NCI-H774 (cell line): ENCODE data around the gene IQCE.
A peak's percentile ranks its signal among the peaks of the same experiment; 100 is the strongest.

Experiments
- DNase-seq: peaks from one replicate; lab custom pipeline; 2025; lab: John Stamatoyannopoulos, UW

The IQCE gene

DNA sequence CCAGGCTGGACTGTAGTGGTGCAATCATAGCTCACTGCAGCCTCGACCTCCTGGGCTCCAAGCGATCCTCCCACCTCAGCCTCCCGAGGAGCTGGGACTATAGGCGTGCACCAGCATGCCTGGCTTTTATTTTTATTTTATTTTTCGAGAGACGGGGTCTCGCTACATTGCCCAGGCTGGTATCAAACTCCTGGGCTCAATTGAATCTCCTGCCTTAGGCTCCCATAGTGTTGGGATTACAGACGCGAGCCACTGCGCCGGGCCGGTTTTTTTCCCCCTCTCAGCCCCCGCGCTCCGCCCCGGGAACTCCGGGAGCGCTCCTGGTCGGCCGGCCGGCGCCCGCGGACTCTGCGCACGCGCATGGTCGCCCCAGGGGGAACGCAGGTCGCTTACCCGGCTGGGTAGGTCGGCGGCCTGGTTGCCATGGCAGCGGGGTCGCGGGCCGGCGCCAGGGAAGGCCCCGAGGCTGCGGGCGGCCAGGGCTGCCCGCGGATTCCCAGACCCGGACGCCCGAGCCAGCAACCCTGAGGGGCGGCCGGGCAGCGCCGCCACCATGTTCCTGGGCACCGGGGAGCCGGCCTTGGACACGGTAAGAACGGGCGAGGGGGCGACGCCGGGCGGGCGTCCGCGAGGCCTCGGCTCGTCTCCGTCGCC is at the start of gene IQCE:
Gene IQCE, plus strand, starts transcription at position 351 of the 654 bp plus-strand sequence. Its CDS starts 203 bp downstream, at position 554.
- DNase-seq = peak; percentile 90

GRCh38 chr7:2509298-2509906 is 49.4 kb upstream of the IQCE start:
- no peak for DNase-seq

DNA sequence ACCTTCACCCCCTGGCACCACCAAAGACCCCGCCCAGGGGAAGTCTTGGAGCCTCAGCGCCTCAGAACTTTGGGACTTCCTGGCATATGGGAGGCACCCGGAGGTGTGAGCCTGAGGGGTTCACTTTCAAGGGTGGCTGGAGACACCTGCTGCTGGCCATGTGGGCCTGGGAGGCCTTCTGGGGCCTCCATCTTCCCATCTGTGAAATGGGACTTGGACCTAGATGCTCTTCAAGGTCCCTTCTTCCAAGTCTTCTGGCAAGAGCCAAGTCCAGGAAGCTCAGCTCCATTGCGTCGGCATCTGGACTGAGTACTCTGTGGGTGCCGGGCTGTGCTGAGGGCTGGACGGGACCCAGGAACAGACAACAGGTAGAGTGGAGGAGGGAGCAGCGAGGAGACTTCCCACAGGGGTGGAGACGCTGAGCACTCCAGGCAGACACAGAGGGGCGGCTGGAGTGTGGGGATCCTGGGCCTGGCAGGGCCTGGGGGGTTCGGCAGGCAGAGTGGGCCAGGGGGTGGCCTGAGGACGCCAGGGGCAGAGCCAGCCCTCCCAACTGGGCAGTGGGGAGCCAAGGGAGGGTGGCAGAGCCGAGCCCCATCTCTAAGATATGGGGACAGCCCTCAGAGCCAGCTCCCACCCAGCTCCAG is 48.5 kb upstream of the IQCE start:
- DNase-seq = no peak

DNA sequence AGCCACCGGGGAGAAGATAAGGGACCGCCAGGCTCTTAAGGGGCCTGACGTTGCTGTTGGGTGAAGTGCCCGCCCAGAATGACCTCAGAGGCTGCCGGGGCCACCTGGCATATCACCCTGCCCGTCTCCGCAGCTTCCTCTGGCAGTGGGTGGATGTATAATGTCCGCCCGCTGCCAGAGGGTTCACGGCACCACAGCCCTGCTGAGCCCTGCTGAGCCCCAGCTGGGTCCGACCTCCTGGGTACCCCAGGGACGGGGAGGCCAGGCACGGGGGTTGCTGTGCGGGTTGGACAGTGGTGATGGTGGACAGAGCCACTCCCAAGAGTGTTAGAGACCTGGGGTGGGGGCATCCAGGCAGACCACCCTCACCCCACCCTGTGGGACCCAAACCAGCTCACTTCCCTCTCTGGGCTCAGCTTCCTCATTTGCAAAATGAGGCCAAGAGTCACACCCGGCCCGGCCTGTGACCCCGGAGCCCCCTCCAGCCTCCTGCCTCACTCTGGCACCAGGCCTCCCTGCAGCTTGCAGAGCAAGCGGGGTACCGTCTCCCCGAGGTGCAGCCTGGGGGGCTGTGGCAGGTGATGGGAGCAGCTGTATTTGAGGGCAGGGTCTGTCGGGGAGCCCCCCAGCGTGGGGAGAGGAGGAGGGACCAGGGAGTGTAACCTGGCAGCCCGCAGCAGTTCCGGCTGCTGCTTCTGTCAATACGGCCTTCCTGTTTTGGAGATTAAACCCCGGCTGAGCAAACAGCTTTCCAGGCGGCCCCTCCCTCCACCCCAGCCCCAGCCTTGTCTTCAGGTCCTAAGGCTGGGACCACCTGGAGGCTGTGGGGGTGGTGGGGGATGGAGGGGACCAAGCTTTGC is 47.6 kb upstream of the IQCE start:
- no peak for DNase-seq

DNA sequence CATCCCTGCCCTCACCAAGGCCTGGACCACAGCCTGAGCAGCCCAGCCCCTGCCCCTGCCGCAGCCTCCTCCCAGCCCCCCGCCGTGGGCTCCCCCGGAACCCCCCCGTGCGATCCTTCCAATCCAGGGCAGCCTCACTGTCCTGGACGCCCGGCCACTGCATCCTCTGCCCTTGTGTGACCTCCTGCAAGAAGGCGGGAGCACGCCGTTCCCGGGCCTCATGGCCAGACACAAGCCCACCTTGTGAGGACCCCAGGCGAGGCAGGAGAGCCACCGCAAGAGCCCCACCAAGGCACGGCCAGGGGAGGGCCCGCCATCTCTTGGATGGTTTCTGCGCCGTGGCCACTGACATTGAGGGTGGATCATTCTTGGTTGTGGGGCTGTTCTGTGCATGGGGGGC is 47.0 kb upstream of the IQCE start:
- no peak for DNase-seq

DNA sequence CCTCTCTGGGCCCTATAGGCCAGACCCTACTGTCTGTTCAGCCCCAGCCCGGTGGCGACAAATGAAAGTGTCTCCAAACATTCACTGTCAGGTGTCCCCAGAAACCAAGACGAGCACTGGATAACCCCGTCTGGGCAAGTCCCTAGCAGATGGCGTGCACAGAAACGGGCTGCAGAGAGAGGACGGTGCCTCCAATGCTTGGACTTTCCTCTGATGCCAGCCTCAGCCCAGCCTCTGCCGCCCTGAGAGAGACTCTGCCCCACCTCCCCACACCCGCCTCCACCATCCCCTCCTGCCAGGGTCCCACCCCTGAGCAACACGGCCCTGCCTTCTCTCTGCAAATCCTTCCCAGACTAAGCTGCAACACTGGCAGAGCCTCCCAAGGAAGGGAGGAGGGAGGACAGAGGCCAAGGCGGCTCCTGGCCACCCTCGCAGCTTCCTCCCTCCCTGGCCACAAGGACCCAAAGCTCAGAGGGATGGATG is 46.6 kb upstream of the IQCE start:
- DNase-seq = no peak

- DNase-seq = no peak
Measured at GRCh38 chr7:2512713-2513112, 46.1 kb upstream of the IQCE start.

DNA sequence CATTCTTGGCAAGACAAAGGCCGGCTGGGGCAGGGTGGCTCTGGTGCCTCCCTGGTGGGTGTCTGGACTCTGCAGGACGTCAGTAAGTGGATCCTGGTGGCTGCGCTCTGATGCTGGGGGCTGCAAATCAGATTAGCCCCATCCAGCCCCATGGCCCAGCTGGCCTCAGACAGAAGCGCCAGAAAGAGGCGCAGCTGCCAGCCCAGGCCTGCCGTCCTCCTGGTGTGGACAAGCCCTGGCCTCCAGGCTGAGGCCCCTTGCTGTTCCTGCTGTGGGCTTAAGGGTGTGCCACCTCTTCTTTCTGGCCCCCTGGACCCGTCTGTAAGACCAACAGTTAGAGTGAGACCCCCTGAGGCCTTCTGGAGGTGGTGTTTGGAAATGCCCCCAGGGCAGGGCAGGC is 45.1 kb upstream of the IQCE start:
- DNase-seq = no peak

DNA sequence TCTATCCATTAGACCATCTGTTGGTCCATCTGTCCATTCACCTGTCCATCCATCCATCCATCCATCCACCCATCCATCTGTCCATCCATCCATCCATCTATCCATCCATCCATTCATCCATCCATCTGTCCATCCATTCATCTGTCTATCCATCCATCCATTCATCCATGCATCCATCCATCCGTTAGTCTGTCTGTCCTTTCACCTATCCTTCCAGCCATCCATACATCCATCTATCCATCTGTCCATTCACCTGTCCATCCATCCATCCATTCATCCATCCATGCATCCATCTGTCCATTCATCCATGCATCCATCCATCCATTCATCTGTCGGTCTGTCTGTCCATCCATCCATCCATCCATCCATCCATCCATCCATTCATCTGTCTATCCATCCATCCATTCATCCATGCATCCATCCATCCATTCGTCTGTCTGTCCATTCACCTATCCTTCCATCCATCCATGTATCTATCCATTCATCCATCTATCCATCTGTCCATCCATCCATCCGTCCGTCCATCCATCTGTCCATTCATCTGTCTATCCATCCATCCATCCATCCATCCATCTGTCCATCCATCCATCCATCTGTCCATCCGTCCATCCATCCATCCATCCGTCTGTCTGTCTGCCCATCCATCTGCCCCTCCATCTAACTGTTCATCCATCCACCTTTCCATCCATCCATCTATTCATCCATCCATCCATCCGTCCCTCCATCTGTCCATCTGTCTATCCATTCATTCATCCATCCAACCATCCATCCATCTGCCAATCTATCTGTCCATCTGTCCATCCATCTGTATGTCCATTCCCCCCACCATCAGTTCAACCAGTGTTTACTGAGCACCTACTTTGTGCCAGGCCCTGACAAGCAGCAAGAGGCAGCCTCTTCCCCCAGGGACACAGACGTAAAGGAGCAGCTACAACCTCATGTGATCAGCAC is 44.0 kb upstream of the IQCE start:
- no peak for DNase-seq

DNA sequence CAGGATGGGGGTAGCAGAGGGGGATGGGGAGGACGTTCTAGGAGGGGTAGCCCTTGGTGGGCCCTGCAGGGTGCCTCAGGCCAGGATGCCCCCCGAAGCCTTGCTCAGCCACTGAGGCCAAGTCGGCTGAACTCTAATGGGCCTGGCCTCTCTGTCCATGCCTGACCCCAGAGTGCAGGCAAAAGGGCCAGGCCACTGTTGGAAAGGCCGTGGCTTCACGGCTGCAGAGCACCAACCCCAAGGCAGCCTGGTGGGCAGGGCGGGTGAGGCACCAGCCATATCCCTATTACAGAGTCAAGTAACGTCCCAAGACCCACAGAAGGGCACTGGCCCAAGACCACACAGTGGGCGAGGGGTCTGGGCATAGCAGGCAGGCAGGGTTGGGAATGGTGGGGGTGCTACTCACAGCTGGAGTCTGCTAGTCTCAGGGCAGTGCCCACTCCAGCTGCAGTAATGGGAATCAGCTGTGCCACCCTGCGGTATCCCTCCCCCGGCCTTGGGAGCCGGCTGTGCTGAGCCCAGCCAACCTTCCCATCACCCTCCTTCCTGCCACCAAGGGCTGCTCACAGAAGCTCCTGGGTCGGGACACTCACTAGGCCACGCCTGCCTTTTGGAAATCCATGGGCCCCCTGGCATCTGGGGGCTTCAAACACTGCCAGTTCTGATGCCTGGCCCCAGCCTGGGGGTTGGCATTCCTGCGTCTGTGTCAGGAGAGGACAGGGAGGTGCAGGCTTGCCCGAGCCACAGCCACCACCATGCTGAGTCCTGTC is 43.2 kb upstream of the IQCE start:
- no peak for DNase-seq

GRCh38 chr7:2516194-2516555 is 42.6 kb upstream of the IQCE start:
- DNase-seq = no peak

DNA sequence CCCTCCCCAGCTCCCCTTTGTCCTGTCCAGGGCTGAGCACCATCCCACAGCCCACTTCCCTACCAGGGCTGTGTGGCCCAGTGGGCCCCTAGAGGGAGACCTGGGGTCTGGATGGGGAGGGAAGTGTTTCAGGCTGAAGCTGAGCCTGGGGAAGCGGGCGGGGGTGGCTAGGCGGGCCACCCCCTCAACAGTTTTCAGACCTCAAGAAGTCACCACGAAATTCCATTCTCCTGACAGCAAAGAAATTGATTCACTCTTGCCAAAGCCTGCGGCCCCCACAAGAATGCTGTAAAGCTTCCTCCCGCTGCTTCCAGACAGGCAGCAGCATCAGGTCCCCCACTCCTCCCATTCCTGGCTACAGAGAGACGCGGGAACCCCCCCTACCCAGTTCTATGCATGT is 41.8 kb upstream of the IQCE start:
- DNase-seq = no peak

DNA sequence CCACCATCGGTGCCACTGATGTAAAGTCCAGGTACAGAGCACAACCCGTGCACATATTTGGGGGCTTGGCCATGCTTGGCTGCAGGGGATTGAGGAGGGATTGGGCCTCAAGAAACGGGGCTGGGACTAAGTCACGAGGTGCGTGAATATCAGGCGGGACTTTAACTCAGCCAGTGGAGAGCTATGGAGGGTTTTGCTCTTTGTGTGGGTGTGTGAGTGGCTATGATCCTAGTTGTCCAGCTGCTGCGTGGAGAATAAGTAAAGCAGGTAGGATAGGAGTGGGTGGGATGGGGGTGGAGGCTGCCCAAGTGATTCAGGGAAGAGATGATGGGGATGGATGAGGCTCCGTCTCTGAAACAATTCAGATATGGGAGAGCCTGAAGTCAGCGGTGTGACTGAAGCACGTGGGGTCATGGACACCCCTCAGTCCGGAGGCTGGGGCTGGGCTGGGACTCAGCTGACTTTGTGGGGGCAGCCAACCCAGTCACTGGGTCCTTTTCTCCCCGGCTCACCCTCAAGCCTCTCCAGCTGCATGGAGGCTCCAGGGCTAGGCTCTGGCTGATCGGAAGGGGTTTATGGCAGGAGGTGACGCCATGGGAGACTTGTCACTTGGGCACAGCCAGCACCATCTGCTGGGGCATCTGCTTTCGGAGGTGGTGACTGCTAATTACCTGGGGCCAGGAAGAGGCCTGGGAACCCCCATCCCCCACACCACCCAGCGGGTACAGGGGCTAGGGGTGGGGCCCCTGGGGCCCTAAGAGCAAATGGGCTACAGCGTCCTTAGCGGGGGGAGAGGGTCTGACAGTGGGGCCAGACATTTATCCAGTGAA is 40.9 kb upstream of the IQCE start:
- no peak for DNase-seq

DNA sequence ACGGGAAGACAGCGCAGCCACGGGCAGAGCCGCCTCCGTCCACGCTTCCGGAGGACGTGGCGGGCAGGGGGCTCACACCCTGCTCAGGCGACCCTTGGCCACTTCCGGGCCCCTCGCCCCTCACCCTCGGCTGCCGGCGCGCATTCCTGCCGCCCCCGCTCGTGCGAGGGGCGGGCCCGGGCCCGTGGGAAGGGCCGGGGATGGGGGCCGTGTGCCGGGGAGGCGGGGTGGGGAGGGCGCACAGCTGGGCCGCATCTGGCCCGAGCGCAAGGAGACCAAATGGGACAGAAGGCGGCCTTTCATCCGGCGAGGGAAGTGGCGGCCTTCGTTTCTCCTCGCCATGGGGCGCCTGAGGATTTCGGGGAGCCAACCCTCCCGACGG is 40.1 kb upstream of the IQCE start:
- DNase-seq = no peak

DNA sequence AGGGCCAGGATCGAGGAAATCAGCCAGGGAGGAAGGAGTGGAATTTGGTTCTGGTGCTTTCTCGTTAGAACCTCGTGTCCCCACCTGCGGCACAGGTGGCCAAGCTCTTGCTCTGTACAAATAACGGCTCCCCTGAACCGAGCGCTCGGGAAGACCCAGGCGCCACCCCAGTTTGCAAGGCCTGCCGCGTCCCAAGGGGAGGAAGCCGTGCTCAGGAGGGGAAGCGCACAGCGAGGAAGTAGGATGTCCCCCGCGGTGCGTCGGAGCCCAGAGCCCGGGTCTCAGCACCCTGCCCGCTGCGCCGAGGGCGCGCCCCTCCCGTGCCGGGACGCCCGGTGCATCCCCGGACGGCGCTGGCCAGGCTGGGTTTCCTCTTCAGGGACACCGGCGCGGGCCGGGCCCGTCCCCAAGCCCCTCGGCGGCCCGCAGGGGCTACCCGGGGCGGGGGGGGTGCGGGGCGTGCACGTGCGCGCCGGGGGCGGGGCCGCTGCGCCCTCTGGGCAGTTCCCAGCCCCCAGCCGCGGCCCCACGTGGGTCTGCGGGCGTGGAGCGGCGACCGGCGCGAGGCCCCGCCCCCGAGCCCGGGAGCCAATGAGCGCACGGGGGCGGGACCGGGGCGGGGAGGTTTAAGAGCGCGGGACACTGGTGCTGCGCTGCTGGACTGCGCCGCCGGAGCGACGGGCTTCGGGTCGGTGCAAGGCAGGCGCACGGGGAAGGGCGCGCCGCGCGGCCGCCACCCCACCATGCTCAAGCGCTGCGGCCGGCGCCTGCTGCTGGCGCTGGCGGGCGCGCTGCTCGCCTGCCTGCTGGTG is 39.5 kb upstream of the IQCE start, which contains the start of gene LFNG:
Gene LFNG, plus strand, starts transcription at position 656 of the 812 bp plus-strand sequence. Its CDS starts 88 bp downstream, at position 744.
- peak; percentile 89 for DNase-seq

GRCh38 chr7:2520131-2520760 is 38.5 kb upstream of the IQCE start:
- no peak for DNase-seq

DNA sequence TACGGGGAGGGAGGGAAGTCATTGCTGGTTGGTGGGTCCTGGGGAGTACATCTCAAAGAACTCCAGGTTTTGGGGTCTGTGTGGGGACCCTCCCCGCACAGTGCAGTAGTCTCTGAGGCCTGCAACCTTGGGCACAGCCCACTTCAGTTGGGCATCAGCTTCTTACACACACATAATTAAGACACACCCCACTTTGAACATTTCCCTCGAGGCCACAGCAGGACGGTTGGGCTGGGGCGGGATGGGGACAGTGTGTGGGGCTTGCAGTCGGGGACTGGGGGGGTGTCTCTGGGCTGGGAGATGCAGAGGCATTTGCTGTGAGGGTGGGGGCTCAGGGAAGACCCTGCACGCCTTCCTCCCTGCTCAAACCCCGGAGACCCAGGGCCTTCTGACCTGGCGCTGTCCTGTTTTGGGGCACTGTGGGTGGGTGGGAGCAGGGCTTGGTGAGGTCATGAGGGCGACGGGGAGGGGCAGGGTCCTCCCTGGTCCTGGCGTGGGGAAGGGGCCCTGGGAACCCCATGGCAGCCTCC is 38.0 kb upstream of the IQCE start:
- no peak for DNase-seq

DNA sequence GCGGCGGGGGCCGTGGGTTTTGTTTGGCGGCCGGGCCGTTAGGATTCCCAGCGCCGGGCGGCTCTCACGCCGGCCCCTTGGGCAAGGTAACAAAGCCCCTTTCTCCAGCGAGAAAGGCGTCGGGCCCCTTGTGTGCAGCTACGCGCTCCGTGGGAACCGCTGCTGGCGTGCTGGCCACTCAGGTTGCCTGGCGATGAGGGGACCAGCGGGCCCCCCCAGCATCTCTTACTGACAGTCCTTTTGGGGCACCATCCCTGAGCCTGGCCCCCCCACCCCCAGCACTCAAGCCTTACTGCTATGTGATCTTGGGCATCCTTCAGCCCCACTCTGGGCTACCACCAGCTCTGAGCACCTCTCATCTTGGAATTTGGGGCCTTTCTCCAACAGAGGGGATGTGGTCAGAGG is 37.4 kb upstream of the IQCE start:
- no peak for DNase-seq
